NOMO-1 (cell line): Measurements from ENCODE around the gene LGALS9.

ENCODE experiments used
- DNase-seq, 2 experiments: peaks; one replicate each; lab custom pipeline; 2025; ENCODE audit not compliant: unreplicated experiment in 2 of 2; lab: John Stamatoyannopoulos, UW

Gene LGALS9

GRCh38 chr17:27602721-27603420 is 28.1 kb upstream of the LGALS9 start:
- peak; percentile 29 to 31 for DNase-seq

GRCh38 chr17:27603421-27603770 is 27.6 kb upstream of the LGALS9 start:
- no peak for DNase-seq

GRCh38 chr17:27603880-27604794 is 26.9 kb upstream of the LGALS9 start:
- DNase-seq = no peak

GRCh38 chr17:27605409-27605808 is 25.6 kb upstream of the LGALS9 start:
- no peak for DNase-seq

- no peak for DNase-seq
Observed at GRCh38 chr17:27607521-27608091, 23.4 kb upstream of the LGALS9 start.

- no peak for DNase-seq
Observed at GRCh38 chr17:27608328-27609230, 22.4 kb upstream of the LGALS9 start.

GRCh38 chr17:27609611-27610303 is 21.2 kb upstream of the LGALS9 start:
- DNase-seq = peak; percentile 9 to 31

GRCh38 chr17:27610304-27610677 is 20.7 kb upstream of the LGALS9 start:
- DNase-seq = no peak

- no peak for DNase-seq
Observed at GRCh38 chr17:27612160-27612770, 18.7 kb upstream of the LGALS9 start.

GRCh38 chr17:27613433-27613832 is 17.6 kb upstream of the LGALS9 start:
- no peak for DNase-seq

- DNase-seq = no peak
Observed at GRCh38 chr17:27615121-27615520, 15.9 kb upstream of the LGALS9 start.

- no peak for DNase-seq
Observed at GRCh38 chr17:27616414-27616813, 14.6 kb upstream of the LGALS9 start.

- DNase-seq = no peak
Observed at GRCh38 chr17:27618417-27618816, 12.6 kb upstream of the LGALS9 start.

GRCh38 chr17:27620721-27621120 is 10.3 kb upstream of the LGALS9 start:
- DNase-seq = no peak

GRCh38 chr17:27621536-27621935 is 9.5 kb upstream of the LGALS9 start:
- no peak for DNase-seq

- no peak for DNase-seq
Observed at GRCh38 chr17:27621942-27622559, 8.9 kb upstream of the LGALS9 start.

GRCh38 chr17:27622986-27623385 is 8.0 kb upstream of the LGALS9 start:
- no peak for DNase-seq

- no peak for DNase-seq
Observed at GRCh38 chr17:27623614-27624013, 7.4 kb upstream of the LGALS9 start.

GRCh38 chr17:27624539-27624938 is 6.4 kb upstream of the LGALS9 start:
- no peak for DNase-seq
